GM12878 (cell line): Measurements from ENCODE around the gene VMO1. TPM values are rescaled to one million over a fixed set of nuclear protein-coding genes. Genes with fewer than 3 reads are reported as not detected.
A peak's percentile ranks its signal among the peaks of the same experiment; 100 is the strongest.

Experiments used
- ATAC-seq: fragments of 200-7000 bp; cut with Tn5 transposase; 3 replicates; pipeline ENCODE4 v1.9.1; 2020; ENCODE audit warnings: mild to moderate bottlenecking, moderate library complexity
- BruUV-seq: library from RNA; stranded (reverse); fragments of 400-500 nt; replicated peaks from 2 replicates; lab custom pipeline; 2021; lab: Mats Ljungman, UMichigan
- CTCF ChIA-PET: fragments of 300-600 bp; sonication (Branson Sonifier 250); formaldehyde crosslinking; extraction: SDS; loops from one replicate; lab custom pipeline; 2021; ENCODE audit warnings: inconsistent platforms; lab: Yijun Ruan, JAX
- POLR2A ChIA-PET: fragments of 350-600 bp; formaldehyde crosslinking; extraction: SDS; loops from one replicate; lab custom pipeline; 2021; ENCODE audit warnings: inconsistent platforms; lab: Charles Lee
- RAD21 ChIA-PET: fragments of 300-600 bp; sonication (Branson Sonifier 250); formaldehyde crosslinking; loops from one replicate; lab custom pipeline; 2023; ENCODE audit warnings: antibody characterized with exemption; ENCODE audit not compliant: unreplicated experiment; lab: Charles Lee
- SMC1A ChIA-PET: fragments of 300-600 bp; sonication (Branson Sonifier 250); formaldehyde crosslinking; loops from one replicate; lab custom pipeline; 2023; ENCODE audit not compliant: unreplicated experiment, uncharacterized antibody; lab: Charles Lee
- DNase-seq: peaks from one replicate; pipeline ENCODE4 v3.0.0-alpha.2; 2011; ENCODE audit warnings: low read depth, low spot score
- FAIRE-seq: peaks from 3 replicates; lab custom pipeline; 2011; peaks lifted over from hg19 to GRCh38; lab: Jason Lieb, UNC
- H2AFZ ChIP-seq: 2 replicates; pipeline ENCODE4 v1.6.0; 2011; ENCODE audit warnings: low read depth, low read length, control low read depth; ENCODE audit not compliant: control insufficient read depth
- H3K27ac ChIP-seq: 2 replicates; pipeline ENCODE4 v1.5.1; 2011; ENCODE audit warnings: control low read depth; ENCODE audit not compliant: control insufficient read depth, insufficient read depth
- H3K27me3 ChIP-seq, 2 experiments: replicated peaks in 1 of 2; 2 replicates each; pipeline versions ENCODE4 v1.6.0 to v1.6.1; 2011; ENCODE audit warnings: low read length in 1 of 2; ENCODE audit not compliant: control insufficient read depth in 2 of 2, insufficient read depth in 2 of 2
- H3K36me3 ChIP-seq, 2 experiments: 2 replicates each; pipeline ENCODE4 v1.5.1; 2011; ENCODE audit warnings: low read length in 1 of 2; ENCODE audit not compliant: control insufficient read depth in 2 of 2, insufficient read depth in 2 of 2
- H3K4me1 ChIP-seq: 2 replicates; pipeline ENCODE4 v1.6.1; 2011; ENCODE audit warnings: mild to moderate bottlenecking, low read length, moderate library complexity, mixed read lengths; ENCODE audit not compliant: control insufficient read depth, insufficient read depth
- H3K4me2 ChIP-seq: 2 replicates; pipeline ENCODE4 v1.6.0; 2011; ENCODE audit warnings: control low read depth; ENCODE audit not compliant: control insufficient read depth, insufficient read depth
- H3K4me3 ChIP-seq: fragments of 200-600 bp; sonication (generic); 2 replicates; pipeline ENCODE4 v1.5.1; 2016
- H3K79me2 ChIP-seq: 2 replicates; pipeline ENCODE4 v1.6.0; 2011; ENCODE audit warnings: low read length; ENCODE audit not compliant: control insufficient read depth, insufficient read depth
- H3K9ac ChIP-seq: 2 replicates; pipeline ENCODE4 v1.8.0; 2011; ENCODE audit warnings: low read length, control low read depth, mixed read lengths; ENCODE audit not compliant: control insufficient read depth, insufficient read depth
- H3K9me3 ChIP-seq: replicated peaks from 3 replicates; pipeline ENCODE4 v1.5.1; 2011; ENCODE audit warnings: mild to moderate bottlenecking, low read length; ENCODE audit not compliant: control insufficient read depth, insufficient read depth
- H4K20me1 ChIP-seq: 2 replicates; pipeline ENCODE4 v1.6.0; 2011; ENCODE audit not compliant: control insufficient read depth, insufficient read depth
- BHLHE40 ChIP-seq, 2 experiments: fragments of 450-650 bp in 1 of 2; IDR thresholded peaks; 2 replicates each; pipeline ENCODE4 v1.6.1; 2011 to 2017; ENCODE audit warnings: low read depth in 2 of 2, borderline replicate concordance in 1 of 2, improper control_type of control experiment in 1 of 2, low read length in 1 of 2, mild to moderate bottlenecking in 1 of 2
- CEBPZ ChIP-seq: fragments of 150-350 bp; IDR thresholded peaks from 2 replicates; pipeline ENCODE4 v1.6.1; 2016; ENCODE audit warnings: low read depth, low read length
- CREM ChIP-seq: IDR thresholded peaks from 2 replicates; pipeline ENCODE4 v1.6.1; 2014; ENCODE audit warnings: antibody characterized with exemption, low read depth
- ELK1 ChIP-seq: IDR thresholded peaks from 2 replicates; pipeline ENCODE4 v1.6.1; 2012; ENCODE audit warnings: low read depth, low read length, improper control_type of control experiment
- HDGF ChIP-seq: fragments of 450-650 bp; IDR thresholded peaks from 2 replicates; pipeline ENCODE4 v1.6.1; 2016; ENCODE audit warnings: antibody characterized with exemption
- IKZF1 ChIP-seq: fragments of 450-650 bp; conservative IDR thresholded peaks from 2 replicates; pipeline ENCODE4 v1.6.1; 2017; ENCODE audit warnings: antibody characterized with exemption, mild to moderate bottlenecking
- IRF3 ChIP-seq: fragments of 450-650 bp; IDR thresholded peaks from 2 replicates; pipeline ENCODE4 v1.6.1; 2014; ENCODE audit warnings: mild to moderate bottlenecking
- KLF5 ChIP-seq: fragments of 450-650 bp; IDR thresholded peaks from 2 replicates; pipeline ENCODE4 v1.6.1; 2014; ENCODE audit warnings: mild to moderate bottlenecking; ENCODE audit not compliant: partially characterized antibody
- LARP7 ChIP-seq: fragments of 450-650 bp; IDR thresholded peaks from 2 replicates; pipeline ENCODE4 v1.6.1; 2017; ENCODE audit warnings: mild to moderate bottlenecking
- MEF2B ChIP-seq: fragments of 450-650 bp; IDR thresholded peaks from 2 replicates; pipeline ENCODE4 v1.6.1; 2018; ENCODE audit warnings: mild to moderate bottlenecking, moderate library complexity; ENCODE audit not compliant: partially characterized antibody, poor library complexity, severe bottlenecking
- RUNX3 ChIP-seq: IDR thresholded peaks from 2 replicates; pipeline ENCODE4 v1.6.1; 2012; ENCODE audit warnings: low read length, inconsistent platforms
- SPI1 ChIP-seq: IDR thresholded peaks from 2 replicates; pipeline ENCODE4 v1.6.1; 2011; ENCODE audit warnings: low read depth, mild to moderate bottlenecking, low read length, moderate library complexity, borderline replicate concordance; ENCODE audit not compliant: insufficient read depth
- SREBF2 ChIP-seq: IDR thresholded peaks from 2 replicates; pipeline ENCODE4 v1.6.1; 2012; ENCODE audit warnings: mild to moderate bottlenecking, low read length
- STAT3 ChIP-seq: IDR thresholded peaks from 2 replicates; pipeline ENCODE4 v1.6.1; 2011; ENCODE audit warnings: low read depth, low read length, improper control_type of control experiment
- TAF1 ChIP-seq: IDR thresholded peaks from 2 replicates; pipeline ENCODE4 v1.6.1; 2011; ENCODE audit warnings: mild to moderate bottlenecking, low read depth, low read length, borderline replicate concordance
- ZSCAN29 ChIP-seq: fragments of 450-650 bp; IDR thresholded peaks from 2 replicates; pipeline ENCODE4 v1.6.1; 2017; ENCODE audit warnings: mild to moderate bottlenecking, moderate library complexity
- ZZZ3 ChIP-seq: IDR thresholded peaks from 2 replicates; pipeline ENCODE4 v1.6.1; 2011; ENCODE audit warnings: low read depth; ENCODE audit not compliant: control insufficient read depth, insufficient read length
- WGBS: methylation state at CpG from one replicate; pipeline ENCODE4 v1.1.6; 2016; ENCODE audit warnings: low lambda C conversion rate; ENCODE audit not compliant: insufficient replicate concordance, insufficient coverage; ENCODE audit errors: missing lambda C conversion rate; 5-methylcytosine and 5-hydroxymethylcytosine counted together
- in situ Hi-C: fragments of 300-500 bp; cut with MboI; formaldehyde crosslinking; loops from 9 replicates; pipeline ENCODE4 v1.14.3; 2018; ENCODE audit warnings: mixed read lengths
- intact Hi-C: fragments of 100-400 bp; cut with micrococcal nuclease; formaldehyde crosslinking; loops from one replicate; pipeline ENCODE4 v1.14.2; 2022; ENCODE audit not compliant: unreplicated experiment
- polyA plus RNA-seq, 11 experiments: library from polyadenylated mRNA; depleted of rRNA in 4 of 11; unstranded in 6 of 11; stranded (reverse) in 5 of 11; fragments of >200 nt; fragmentation: Nextera tagmentation in 4 of 11; fragmentation: Illumina TruSeq in 1 of 11; extraction: Ambion mirVana in 4 of 11; extraction: Trizol in 1 of 11; gene quantifications; 1 replicate in 1 of 11; 2 replicates in 10 of 11; pipeline versions ENCODE4 v1.2.1 to v1.2.3, GENCODE V29; 2011 to 2016; ENCODE audit warnings: inconsistent platforms in 2 of 11, missing spikeins in 2 of 11, low read depth in 1 of 11
- total RNA-seq, 4 experiments: library from RNA; depleted of rRNA in 3 of 4; stranded (reverse); fragments of >200 nt in 3 of 4; fragmentation: Illumina TruSeq in 1 of 4; extraction: Trizol in 1 of 4; gene quantifications; 2 replicates each; pipeline versions ENCODE4 v1.2.1 to v1.2.3, GENCODE V29; 2013 to 2021

The VMO1 gene
- total and polyA plus RNA-seq, 10 of the 15 experiments (the other 5 are each of a cell fraction or from before 2014, with no cell fraction given): 0.27 to 0.54 (median 0.31) TPM; not detected in 7

- no peak for FAIRE-seq
- peak within 1 kb of the TSS; percentile 72 for H3K4me3 ChIP-seq
- H4K20me1 ChIP-seq: no peaks in the 10 kb centered on the region
- no TSS peak for BruUV-seq
- H3K4me2 ChIP-seq: peak within 1 kb of the TSS; percentile 95
- 2% methylated on average over 97 of the region's 100 CpGs for WGBS
- SMC1A ChIA-PET: no interaction called here
- H3K9ac ChIP-seq: peak within 1 kb of the TSS; percentile 27; the same call in 1 of the 2 replicates
- no peaks in the 10 kb centered on the region for H3K79me2 ChIP-seq
- H2AFZ ChIP-seq: peak within 1 kb of the TSS; percentile 62
- in situ Hi-C loops: no loop called here
- peaks cover 10 to 15% of the 10 kb centered on the region in 2 experiments for H3K27me3 ChIP-seq
- ATAC-seq: peak; percentile 92
- POLR2A ChIA-PET: no interaction called here
- CTCF ChIA-PET: interaction anchor here (0.6 to 1.1 kb wide), 3 partner anchors 31 to 320 kb away, joined by 3 read pairs; partner anchors contain the start of gene CHRNE
- H3K27ac ChIP-seq: no peak within 1 kb of the TSS
- DNase-seq: no peak
- no peaks in the 10 kb centered on the region for H3K9me3 ChIP-seq
- intact Hi-C loops: loop anchor here (10.0 kb wide), 1 partner anchor 45 kb away; the partner anchor contains the start of genes GLTPD2 and VMO1
- RAD21 ChIA-PET: no interaction called here
- no peaks in the 10 kb centered on the region for H3K36me3 ChIP-seq
- H3K4me1 ChIP-seq: peaks cover 3% of the 10 kb centered on the region; the same call in 1 of the 2 replicates
- TF ChIP-seq IRF3 (no peak), HDGF (no peak), RUNX3 (no peak), TAF1 (no peak), MEF2B (no peak), LARP7 (peak; percentile 63; the same call in 1 of the 2 replicates), ZSCAN29 (no peak), CREM (0 out of 2 replicates have a peak, but pooled peaks have one; percentile 29), SREBF2 (no peak), ZZZ3 (no peak), STAT3 (no peak), IKZF1 (peak; percentile 81), CEBPZ (no peak), BHLHE40 (IDR thresholded peaks at IDR 0.05; ENCODE audit: borderline replicate concordance in 1 of 2, low read depth in 2 of 2, low read length in 1 of 2) (peak in 1 of 2 experiments; percentile 43; a peak in 2 of 4 replicates), SPI1 (peak; percentile 69), KLF5 (no peak), ELK1 (no peak)
These were observed 46.8 kb downstream of the VMO1 start, which contains the start of the genes CXCL16 and ZMYND15 for GRCh38 chr17:4739122-4740024. TSS of gene CXCL16 (minus strand) at chr17:4739928. CDS start at chr17:4739339, 589 bp downstream. TSS of gene ZMYND15 (plus strand) at chr17:4739833. CDS start at chr17:4740549, 716 bp downstream.
